Endothelial cell of umbilical vein (primary cell): ENCODE data around the gene TMC2.

Source experiments
- CTCF ChIP-seq, 2 donors: IDR thresholded peaks; 1 replicate in 1 of 2; 2 replicates in 1 of 2; pipeline ENCODE4 v1.5.1; 2011; ENCODE audit warnings: low read length in 2 of 2, mild to moderate bottlenecking in 2 of 2, moderate library complexity in 2 of 2, control low read depth in 1 of 2, inconsistent platforms in 1 of 2, low read depth in 1 of 2; ENCODE audit not compliant: insufficient read depth in 1 of 2; ENCODE audit errors: extremely low read depth in 1 of 2
- EZH2 ChIP-seq: IDR thresholded peaks from 2 replicates; pipeline ENCODE4 v1.6.1; 2012; ENCODE audit warnings: borderline replicate concordance, low read depth, mild to moderate bottlenecking, moderate library complexity, low read length, inconsistent platforms; ENCODE audit not compliant: severe bottlenecking
- FOS ChIP-seq: IDR thresholded peaks from 2 replicates; pipeline ENCODE4 v1.6.1; 2011; ENCODE audit warnings: mild to moderate bottlenecking, low read length, moderate library complexity, borderline replicate concordance; ENCODE audit not compliant: insufficient read depth
- GATA2 ChIP-seq: IDR thresholded peaks from 2 replicates; pipeline ENCODE4 v1.7.0; 2011; ENCODE audit warnings: low read depth, mild to moderate bottlenecking, moderate library complexity, mixed read lengths, low read length; ENCODE audit not compliant: insufficient read length, insufficient read depth
- JUN ChIP-seq: IDR thresholded peaks from 2 replicates; pipeline ENCODE4 v1.6.1; 2011; ENCODE audit warnings: borderline replicate concordance, low read depth; ENCODE audit not compliant: insufficient read length, insufficient read depth
- MAX ChIP-seq: IDR thresholded peaks from 2 replicates; pipeline ENCODE4 v1.6.1; 2011; ENCODE audit not compliant: insufficient read depth, insufficient read length
- POLR2A ChIP-seq: IDR thresholded peaks from 2 replicates; pipeline ENCODE4 v1.6.1; 2012; ENCODE audit warnings: low read depth, mild to moderate bottlenecking, control low read depth, low read length

GRCh38 chr20:2654831-2655230, 118.5 kb downstream of the TMC2 start:
- TF ChIP-seq CTCF (IDR thresholded peaks at IDR 0.05; ENCODE audit: extremely low read depth in 1 of 2, insufficient read depth in 1 of 2, low read depth in 1 of 2, low read length in 2 of 2) = no peak
- TF ChIP-seq POLR2A = no peak
- TF ChIP-seq GATA2 = no peak
- no peak for TF ChIP-seq EZH2
- TF ChIP-seq FOS = no peak
- no peak for TF ChIP-seq JUN
- TF ChIP-seq MAX = no peak
